Dedifferentiated amniotic fluid mesenchymal stem cell (primary cell): ENCODE data around the gene EFNA2.
"Not testable (repeated sequence)": the region's sequence is repeated elsewhere in the genome, so short reads cannot be mapped to it uniquely, and the experiment has no call there.

Source experiments
- DNase-seq: peaks from one replicate; pipeline ENCODE4 v3.0.0-alpha.2; 2016; ENCODE audit errors: extremely low spot score

The EFNA2 gene

DNA sequence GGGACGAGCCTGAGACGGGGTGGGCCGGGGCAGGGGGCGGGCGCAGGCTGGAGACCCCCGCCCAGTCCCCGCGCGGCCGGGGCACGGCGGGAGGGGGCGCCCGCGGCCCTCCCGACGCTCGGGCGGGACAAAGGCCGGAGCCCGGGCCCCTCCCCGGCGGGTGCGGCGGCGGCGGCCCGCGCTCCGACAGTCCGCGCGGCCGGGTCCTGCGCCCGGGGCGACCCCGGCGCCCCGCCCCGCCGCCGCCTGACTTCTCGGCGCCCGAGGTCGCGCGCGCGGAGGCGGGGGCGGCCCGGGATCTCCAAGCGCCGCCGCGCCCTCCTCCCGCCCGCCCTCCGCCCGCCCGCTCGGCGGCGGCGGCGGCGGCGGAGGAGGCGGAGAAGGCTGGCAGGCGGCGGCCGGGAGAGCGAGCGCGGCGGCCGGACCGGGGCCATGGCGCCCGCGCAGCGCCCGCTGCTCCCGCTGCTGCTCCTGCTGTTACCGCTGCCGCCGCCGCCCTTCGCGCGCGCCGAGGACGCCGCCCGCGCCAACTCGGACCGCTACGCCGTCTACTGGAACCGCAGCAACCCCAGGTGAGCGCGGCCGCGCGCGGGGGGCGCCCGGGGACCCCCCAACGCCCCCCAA is at the start of gene EFNA2:
Gene EFNA2 (plus strand): TSS at position 137 of the 624 bp plus-strand sequence. CDS start 296 bp downstream, at position 433.
- DNase-seq: no peak

DNA sequence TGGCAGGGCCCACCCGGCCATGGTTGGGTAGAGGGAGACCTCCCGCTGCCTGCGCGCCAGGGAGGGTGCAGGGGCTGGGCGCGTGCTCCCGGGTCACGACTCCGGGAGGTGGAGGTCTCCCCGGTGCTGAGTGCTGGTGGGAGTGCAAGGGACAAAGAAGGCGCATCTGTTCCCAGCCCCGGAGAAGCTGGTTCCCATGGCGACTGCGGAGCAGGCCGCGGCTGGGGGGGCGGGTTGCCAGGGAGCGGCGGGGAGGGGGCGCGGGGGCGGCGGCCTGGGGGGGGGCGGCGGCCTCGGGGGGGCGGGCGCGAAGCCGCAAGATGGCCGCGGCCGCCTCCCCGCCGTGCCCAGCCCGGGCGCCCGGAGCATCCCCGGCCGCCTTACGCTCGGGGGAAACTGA is 49.1 kb upstream of the EFNA2 start:
- DNase-seq: no peak

DNA sequence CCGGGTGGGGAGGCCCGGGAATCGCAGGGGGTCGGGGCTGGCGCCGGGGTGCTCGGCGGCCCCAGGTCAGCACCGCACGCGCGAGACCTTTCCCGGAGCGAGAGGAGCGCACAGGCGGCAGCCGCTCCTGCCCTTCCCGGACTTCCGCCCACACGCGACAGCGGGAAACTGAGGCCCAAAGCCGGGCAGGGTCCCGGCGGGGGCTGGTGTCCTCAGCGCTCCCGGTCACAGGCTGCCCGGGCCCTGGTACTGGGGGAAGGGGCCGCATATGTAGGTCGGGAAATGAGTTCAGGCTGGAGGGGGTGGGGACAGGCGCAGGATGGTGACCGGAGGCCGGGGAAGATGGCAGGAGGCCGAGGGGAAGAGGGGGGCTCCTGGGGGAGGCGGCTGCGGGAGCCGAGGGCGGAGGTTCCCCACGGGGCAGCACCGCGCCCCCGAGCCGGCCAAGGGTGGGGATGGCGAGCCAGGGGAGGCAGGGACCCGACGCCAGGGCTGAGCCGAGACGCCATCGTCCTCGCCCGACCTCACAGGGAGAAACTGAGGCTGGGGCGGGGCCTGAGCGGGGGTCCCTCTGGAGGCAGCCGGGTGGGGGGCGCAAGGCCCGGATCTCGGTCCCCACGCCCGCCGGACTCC is 48.5 kb upstream of the EFNA2 start:
- no peak for DNase-seq

DNA sequence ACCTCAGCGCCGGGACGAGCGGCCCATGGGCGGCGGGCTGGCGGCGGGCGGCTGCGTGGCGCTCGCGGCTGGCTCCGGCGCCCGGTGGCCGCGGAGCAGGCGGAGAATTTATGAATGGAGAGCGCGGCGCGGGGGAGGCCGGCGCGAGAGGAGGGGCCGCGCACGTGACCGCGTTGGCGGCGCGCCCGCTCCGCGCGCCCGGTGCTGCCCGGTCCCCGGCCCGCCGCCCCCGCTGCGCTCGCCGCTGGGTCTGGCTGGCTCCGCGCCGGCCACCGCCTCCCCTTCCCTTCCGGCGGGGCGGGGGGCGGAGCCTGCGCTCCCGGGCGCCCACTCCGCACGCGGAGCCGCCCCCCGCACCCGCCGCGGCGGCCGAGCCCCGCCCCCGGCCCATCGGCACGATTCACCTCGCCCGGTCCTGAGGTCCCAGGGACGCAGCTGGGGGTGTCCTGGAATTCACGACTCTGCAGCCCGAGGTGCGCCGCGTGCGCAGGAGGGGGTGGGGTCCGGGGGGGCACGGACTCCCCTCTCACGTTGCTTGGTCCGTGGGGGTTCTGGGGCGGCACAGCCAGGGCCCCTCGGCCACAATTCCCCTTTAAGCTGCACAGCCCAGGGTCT is 47.8 kb upstream of the EFNA2 start, which contains the start of gene CBARP:
Gene CBARP (minus strand): TSS at position 252 of the 615 bp plus-strand sequence. CDS start 1,905 bp downstream, outside the sequence.
- DNase-seq: no peak

DNA sequence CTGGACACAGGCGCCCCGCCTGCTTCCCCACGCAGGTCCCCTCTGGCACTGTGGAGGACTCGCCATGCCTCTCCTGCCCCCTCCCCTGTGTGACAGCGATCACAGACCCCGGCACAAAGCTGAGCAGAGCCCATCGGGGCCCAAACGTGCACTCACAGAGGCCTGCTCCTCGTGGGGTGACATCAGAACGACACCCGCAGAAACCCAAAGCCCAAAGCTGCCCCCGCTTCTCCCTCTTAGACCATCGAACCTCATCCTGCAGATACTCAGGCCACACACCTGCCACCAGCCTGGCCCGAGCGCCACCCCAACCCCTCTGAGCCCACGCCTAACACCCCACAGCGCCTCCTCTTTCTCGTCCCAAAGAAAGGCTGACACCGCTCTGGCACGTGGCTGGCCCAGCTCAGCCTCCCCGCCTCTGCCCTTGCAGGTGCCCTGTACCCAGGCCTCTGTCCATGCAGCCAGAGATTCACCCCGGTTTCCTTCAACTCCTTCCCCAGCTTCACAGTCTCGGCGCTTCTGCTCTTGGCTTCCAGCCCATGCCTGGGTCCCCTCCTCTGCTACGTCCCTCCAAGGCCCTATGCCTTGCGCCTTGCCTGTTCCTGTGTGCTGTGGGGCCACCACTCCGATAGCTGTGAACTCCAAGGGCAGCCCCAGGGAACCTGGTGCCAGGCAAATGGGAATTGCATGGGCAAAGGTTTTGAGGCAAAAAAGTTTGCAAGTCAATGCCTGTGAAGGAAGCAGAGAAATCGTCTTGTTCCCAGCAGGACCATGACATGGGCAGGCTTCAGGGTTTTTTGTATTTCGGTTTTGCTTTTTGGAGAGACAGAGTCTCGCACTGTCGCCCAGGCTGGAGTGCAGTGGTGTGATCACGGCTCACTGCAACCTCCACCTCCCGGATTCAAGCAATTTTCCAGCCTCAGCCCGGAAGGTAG is 47.0 kb upstream of the EFNA2 start:
- DNase-seq: no peak

DNA sequence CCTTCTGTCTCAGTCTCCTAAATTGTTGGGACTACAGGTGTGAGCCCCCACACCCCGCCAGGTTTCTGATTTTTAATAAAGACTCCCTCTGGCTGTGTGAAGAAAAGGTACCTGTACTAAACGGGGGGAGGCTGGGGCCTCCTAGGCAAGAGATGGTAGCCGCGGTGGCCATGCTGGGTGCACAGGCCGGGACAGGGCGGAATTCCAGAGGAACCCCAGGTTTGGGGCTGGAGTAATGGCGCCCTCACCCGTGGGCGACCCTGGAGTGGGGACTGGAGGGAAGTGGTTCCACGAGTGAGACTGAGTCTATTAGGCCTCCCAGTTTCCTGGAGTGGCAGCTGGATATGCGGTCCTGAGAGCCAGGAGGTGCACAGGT is 46.3 kb upstream of the EFNA2 start:
- DNase-seq: no peak

DNA sequence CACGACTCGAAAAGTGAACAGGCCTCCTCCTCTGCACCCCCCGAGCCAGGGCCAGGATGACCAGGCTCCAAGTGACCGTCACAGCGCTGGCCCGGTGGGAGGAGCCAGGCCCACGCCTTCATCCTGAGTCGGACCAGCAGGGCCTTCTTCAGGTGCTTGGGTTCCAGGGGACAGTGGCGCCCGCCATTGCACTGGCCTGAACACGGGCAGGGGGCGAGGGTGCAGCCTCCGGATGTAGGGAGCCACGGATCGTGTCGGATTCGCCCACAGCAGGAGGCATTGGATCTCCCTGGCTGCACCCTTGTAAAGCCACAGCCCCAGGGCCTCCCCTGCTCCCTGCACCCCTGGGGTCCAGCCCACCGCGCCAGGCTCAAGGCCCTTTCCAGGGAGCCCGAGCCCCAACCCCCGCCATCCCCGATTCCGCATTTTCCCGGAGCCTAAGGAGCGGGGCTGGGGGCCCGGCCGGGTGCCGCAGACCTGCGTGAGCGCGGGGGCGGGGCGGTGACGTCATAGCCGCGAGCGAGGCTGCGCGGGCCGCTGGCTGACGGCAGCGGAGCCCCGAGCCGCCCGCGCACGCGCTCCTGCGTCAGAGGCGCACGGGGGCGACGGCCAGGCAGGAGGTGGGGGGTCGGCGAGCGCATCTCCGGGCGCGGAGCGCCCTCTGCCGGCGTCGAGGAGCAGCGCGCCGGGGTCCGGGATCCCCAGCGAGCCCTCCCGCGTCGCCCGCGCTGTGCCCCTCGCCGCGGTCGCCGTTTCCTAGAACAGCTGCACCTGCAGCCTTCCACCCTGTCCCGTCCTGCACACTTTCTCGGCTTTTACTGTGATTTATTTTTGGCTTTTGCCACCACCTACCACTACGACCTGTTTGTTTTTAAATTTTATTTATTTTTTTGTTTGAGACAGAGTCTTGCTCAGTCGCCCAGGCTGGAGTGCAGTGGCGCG is 45.6 kb upstream of the EFNA2 start:
- peak; percentile 83 for DNase-seq

DNA sequence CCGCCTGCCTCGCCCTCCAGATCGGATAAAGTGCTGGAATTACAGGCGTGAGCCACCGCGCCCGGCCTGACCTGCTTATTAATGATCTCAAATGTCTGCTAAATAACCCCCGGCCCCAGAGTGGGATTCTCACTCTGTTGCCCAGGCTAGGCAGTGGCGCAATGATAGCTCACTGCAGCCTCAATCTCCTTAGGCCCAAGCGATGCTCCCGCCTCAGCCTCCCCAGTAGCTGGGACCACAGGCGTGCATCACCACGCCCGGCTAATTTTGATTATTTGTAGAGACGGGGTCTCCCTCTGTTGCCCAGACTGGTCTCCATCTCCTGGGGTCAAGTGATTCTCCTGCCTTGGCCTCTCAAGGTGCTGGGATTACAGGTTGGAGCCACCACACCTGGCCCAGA is 44.7 kb upstream of the EFNA2 start:
- DNase-seq: no peak

DNA sequence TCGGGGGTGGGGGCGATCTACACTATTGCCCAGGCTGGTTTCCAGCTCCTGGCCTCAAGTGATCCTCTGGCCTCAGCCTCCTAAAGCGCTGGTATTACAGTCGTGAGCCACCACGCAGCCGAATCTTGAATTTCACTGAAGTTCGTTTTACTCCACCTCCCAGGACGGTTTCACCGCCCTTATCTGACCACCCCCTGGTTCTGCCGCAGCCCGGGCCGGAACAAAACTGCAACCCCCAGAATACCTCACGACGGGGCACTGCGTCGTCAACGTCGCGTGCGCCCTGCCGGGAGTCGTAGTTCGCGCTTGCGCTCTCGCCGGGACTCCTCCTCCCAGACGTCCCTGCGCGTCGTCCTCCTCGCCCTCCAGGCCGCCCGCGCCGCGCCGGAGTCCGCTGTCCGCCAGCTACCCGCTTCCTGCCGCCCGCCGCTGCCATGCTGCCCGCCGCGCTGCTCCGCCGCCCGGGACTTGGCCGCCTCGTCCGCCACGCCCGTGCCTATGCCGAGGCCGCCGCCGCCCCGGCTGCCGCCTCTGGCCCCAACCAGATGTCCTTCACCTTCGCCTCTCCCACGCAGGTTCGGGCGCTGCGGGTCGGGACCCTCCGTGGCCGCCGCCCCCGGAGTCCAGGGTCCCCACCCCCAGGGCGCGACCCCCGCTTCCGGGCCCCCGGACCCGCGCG is 44.1 kb upstream of the EFNA2 start, which contains the start of gene ATP5F1D:
Gene ATP5F1D (plus strand): TSS at position 335 of the 679 bp plus-strand sequence. CDS start 100 bp downstream, at position 435.
- peak; percentile 85 for DNase-seq

DNA sequence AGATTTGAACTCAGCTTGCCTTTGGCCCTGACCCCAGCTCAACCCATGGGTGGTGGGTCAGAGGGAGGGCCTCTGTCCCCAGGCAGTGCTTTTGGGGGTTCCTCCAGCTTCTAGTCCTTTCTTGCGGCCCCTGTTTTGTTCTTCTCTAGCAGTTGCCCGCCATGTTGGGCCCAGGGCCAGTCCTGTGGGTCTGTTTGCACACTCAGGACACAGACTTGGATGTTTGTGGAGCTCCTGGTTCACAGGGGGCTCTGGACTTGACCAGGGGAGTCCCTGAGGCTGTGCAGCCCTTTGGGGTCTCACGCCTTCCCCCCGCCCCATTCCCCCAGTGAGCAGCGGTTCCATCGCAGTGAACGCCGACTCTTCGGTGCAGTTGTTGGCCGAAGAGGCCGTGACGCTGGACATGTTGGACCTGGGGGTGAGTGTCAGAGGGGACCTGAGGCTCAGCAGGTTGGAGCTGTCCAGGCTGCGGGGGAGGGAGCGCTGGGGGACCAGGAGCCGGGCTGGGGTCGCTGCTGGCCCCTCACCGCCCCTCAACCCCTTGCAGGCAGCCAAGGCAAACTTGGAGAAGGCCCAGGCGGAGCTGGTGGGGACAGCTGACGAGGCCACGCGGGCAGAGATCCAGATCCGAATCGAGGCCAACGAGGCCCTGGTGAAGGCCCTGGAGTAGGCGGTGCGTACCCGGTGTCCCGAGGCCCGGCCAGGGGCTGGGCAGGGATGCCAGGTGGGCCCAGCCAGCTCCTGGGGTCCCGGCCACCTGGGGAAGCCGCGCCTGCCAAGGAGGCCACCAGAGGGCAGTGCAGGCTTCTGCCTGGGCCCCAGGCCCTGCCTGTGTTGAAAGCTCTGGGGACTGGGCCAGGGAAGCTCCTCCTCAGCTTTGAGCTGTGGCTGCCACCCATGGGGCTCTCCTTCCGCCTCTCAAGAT is 41.6 kb upstream of the EFNA2 start:
- DNase-seq: peak; percentile 59

DNA sequence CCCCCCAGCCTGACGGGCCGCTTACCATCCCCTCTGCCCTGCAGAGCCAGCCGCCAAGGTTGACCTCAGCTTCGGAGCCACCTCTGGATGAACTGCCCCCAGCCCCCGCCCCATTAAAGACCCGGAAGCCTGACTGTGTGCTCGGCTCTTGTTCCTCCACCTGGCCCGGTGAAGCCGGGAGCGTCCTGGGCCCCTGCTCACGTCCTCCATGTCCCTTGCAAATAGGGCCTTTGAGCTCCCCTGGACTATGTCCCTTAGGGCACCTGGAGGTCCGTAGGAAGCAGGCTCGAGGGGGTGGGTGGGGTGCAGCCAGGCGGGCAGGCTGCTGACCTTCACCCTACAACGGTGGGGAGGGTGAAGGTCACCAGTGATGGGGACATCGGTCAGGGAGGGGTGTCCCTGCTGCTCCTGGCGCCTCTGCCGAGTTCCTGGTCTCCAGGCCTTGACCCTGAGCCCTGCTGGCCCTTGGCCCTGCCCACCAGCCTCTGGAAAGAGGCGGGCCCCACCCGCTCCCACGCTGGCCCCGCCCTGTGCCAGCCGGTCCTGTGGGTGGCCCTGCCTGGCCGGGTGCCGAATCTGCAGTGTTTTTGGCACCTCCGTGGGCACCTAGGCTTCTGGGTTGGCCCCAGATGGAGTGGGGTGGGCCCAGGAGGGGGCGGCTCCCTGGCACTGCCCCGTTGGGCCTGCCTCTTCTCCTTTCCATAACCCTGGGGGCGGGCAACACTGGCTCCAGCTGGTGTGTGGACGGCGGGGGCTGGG is 40.8 kb upstream of the EFNA2 start:
- DNase-seq: no peak

DNA sequence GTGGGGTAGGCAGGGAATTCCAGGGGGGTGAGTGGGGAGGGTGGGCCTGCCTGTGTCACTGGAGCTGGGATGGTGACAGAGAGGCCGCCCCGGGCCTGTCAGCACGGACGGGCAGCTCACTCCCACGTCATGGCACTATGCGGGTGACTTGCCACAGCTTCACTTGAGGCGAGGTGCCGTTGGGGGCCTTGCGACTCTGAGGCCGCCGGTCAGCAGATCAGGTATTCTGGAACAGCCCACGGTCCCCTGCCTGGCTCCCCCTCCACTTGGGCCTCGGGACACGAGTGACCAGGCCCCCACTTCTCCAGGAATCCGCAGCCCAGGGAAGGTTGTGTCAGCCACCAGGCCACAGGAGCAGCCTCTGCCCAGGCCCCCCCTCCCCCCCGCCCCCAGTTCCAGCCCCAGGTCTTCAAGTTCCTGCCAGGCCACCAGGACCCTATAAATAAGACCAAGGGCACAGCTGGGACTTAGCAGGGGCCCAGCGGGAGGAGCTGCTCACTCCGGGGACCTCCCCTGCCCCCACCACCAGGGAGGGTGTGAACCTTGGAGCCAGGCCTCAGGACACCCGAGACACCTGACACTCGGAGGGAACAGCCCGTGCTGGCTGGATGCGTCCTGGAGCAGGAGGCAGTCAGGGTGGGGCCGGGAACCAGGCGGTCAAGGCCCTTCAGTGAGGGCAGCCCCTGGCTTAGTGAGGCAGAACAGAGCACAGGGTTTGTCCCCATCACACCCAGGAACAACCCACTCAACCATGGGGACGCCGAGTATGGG is 40.0 kb upstream of the EFNA2 start:
- DNase-seq: no peak

DNA sequence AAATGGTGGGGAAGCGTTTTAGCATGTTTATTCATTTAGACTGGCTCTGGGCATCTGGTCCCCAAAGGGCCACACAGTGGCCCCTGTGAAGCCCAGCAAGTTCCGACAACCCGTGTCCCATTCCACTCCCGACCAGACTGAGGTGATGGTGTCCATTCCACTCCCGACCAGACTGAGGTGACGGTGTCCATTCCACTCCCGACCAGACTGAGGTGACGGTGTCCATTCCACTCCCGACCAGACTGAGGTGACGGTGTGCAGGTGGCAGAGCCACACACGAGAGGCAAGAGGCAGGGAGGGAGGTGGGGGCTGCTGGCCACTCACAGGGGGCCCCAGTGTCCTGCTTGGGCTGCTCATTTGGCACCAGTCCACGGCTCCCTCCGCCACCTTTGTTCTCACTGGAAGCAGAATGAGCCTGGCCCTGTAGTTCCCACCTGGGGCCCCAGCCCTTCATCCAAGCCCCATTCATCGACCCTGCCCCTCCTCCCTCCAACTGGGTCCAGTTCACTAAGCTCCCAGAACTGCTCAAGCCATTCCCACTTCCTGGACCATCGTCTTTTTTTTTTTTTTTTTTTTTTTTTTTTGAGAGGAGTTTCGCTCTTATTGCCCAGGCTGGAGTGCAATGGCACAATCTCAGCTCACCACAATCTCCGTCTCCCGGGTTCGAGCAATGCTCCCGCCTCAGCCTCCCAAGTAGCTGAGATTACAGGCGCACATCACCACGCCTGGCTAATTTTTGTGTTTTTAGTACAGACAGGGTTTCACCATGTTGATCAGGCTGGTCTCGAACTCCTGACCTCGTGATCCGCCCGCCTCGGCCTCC is 39.2 kb upstream of the EFNA2 start:
- not testable (repeated sequence) for DNase-seq

DNA sequence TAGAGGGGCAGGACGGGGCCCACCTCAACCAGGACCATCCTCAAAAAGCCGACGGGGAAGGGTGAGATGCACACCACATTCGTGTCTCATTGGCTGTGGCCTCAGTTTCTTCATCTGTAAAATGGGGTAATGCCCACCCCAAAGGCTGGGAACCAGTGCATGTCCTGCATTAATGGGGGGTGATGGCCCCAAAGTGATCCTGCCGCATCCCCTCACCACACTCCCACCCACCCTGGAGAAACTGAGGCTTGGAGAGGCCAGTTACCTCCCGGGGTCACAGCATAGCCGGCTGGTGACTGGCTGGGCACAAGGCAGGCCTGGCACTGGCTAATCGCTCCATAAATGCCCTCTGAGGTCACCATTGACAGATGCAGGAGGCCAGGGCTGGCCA is 37.9 kb upstream of the EFNA2 start:
- DNase-seq: no peak

DNA sequence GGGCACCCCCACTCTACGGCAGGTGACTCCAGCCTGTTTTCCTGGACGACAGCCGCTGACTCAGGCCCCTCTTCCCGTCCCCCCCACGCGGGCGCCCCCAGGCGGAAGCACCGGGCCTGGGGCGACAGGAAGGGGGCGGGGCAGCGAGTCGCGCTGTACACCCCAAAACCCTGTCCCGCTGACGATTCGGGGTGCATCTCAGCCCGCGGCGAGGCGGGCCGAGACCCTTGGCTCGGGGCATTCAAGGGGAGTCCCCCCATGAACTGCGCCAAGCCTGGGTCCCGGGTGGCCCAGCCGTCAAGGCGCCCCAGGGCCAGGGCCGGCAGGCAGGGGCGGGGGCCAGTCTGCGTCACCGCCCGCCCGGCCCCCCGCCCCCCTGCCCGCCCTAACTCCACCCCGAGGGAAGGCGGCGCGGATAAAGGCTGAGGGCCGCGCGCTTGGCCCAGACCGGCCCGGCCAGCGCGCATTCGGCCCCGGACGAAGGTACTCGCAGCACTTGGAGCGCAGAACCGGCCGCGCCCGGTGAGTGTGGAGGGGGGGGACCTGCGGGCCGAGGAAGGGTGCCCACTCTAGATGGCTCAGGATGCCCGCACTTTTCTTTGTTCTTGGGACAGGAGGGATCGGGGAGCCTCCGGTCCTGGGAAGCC is 37.4 kb upstream of the EFNA2 start, which contains the start of gene MIDN:
Gene MIDN (plus strand): TSS at position 445 of the 647 bp plus-strand sequence. CDS start 1,714 bp downstream, outside the sequence.
- peak; percentile 67 for DNase-seq

DNA sequence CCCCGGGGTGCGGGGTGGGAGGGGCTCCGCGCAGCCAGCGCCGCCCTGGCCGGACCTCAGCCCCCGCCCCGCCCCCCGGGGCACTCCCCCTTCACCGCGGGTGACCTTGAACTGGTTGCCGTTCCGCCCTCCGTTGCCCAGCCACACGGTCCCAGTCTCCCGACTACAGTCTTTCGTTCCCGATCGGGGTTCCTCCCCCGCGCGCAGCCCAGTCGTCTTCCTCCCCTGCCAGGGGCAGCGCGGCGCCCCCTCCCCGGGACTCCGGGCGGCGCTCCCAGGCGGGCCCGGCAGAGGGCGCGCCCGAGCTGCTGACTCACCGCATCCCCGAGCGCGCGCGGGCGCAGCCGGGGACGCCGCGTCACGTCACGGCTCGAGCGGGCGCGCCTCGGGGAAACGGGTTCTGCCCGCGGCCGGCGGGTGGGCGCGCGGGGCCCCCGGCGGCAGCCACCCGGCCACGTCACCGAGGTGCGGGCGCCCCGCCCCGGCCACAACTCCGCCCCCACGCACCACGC is 36.8 kb upstream of the EFNA2 start:
- peak; percentile 55 for DNase-seq
